ENCODE results near the gene NEU3.
"Not testable (repeated sequence)": the region's sequence is repeated elsewhere in the genome, so short reads cannot be mapped to it uniquely, and the experiment has no call there.

Gene NEU3

GRCh38 chr11:75029836-75030631 is 41.3 kb downstream of the NEU3 start:
- no peak for DNase-seq

DNA sequence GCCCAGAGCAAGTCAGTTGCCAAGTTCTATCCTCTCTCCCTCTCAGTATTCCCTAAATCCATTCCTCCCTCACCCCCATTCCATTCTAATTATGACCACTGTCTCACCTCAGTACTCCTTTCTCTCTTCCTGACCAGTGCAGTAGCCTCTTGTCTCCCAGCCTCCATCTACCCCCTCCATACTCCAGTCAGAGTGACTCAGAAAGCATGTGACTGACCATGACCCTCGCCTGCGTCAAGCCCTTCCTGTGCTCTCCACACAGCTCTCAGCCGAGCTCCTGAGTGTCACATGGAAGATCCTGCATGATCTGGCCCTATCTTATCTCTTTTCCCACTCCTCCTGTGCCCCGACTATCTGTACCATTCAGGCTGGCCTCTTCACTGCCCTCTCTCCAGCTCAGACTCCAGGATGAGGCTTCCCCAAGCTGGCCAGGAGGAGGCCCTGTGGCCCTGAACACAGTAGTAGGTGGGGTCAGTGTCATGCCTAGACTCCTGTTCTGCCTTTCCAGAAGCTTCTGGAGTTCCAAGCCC is 42.6 kb downstream of the NEU3 start:
- peak; percentile 26 for DNase-seq

GRCh38 chr11:75031771-75032549 is 43.2 kb downstream of the NEU3 start:
- DNase-seq: peak; percentile 52

DNA sequence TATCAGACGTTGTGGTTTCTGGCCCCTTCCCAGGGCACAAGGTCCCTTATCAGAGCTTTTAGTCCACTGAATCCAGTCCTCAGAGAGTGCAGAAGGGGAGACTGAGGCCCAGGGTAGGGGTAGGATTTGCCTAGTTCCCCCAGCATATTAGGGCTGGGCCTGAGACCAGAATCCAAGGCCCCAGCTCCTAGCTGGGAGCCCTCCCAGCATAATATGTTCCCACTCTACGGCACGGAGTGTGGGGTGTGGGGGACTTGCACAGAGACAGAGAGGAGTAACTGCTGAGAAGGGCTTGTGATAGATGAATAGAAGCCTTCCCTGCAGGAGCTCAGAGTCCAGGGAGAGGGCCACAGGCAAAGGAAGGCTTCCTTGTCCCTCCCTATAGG is 43.8 kb downstream of the NEU3 start:
- DNase-seq: no peak

DNA sequence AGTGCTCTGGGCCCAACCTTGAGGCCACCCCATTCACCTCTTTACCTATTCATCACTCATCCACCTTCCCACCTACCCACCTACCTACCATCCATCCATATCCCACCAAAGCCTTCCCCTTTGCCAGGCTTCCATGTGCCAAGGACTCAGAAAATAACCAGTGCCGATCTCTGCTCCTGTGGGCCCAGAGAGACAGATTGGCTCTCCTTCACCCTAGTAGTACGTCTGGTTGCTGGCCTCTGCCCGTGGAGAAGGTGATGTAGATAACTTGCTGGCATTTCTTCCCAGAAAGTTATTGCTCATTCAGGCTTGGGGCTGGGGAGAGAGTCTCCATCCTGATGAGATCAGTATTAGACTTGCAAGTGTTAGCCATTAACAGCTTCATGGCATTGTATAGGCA is 45.2 kb downstream of the NEU3 start:
- DNase-seq: no peak

- no peak for DNase-seq
Observed at GRCh38 chr11:75035256-75035655, 46.5 kb downstream of the NEU3 start.

DNA sequence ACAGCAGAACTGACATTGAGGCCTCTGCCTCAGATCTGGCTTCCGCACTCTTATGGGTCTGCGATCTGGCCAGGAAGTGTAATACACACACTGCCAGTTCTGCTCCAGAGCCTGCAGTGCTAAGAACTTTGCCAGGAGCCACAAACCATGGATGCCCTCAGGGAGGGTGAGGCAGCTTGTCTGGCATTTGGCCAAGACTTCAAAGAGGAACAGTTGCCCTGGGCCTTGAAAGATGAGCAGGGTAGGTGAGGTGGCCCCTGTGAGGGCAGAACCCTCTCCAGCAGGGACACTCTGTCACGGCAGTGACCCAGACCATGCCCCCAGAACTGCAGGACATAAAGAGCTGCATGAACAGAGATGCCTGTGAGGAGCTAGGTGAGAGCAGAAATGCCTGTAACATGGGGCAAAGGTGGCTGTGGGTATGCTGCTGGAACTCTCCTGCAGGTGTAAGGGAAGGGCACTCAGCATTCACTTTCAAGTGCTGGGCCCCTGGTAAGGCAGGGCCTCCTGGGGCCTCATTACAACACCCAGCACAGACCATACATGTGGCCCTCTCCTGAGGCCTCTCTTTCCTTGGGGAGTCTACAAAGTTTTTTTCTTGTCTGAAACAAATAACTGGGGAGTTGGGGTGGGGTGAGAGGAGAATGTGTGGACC is 47.3 kb downstream of the NEU3 start:
- no peak for DNase-seq

- DNase-seq: no peak
Observed at GRCh38 chr11:75040167-75040770, 51.5 kb downstream of the NEU3 start.

GRCh38 chr11:75041263-75041662 is 52.5 kb downstream of the NEU3 start:
- DNase-seq: no peak

DNA sequence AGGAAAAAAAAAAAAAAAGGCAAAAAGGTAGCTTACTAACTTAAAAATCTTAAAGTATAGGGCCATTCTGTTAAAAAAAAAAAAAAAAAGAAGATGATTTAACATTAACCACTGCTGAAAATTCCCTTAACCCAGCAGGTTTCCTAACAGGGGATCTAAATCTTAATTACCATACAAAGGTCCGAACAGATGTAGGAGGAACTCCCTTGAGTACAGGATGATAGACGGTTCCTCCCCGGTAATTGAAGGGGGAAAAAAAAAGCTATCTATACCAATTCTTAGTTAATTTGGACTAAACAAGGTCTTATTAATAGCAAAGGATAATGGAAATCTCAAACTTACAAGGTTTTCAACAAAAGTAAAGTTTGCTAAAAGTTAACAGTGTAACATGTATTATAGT is 53.1 kb downstream of the NEU3 start:
- DNase-seq: not testable (repeated sequence)

GRCh38 chr11:75044381-75045170 is 55.8 kb downstream of the NEU3 start:
- DNase-seq: not testable (repeated sequence)

DNA sequence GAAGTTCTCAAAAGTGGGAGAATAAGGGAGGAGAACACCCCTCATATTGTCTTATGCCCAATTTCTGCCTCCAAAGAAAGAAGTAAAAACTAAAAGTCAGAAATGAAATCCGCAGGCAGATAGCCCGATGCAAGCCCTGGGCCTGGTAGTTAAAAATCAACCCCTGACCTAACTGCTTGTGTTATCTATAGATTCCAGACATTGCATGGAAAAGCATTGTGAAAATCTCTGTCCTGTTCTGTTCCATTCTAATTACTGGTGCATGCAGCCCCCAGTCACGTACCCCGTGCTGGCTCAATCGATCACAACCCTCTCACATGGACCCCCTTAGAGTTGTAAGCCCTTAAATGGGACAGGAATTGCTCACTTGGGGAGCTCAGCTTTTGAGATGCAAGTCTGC is 57.9 kb downstream of the NEU3 start:
- DNase-seq: not testable (repeated sequence)

- no peak for DNase-seq
Observed at GRCh38 chr11:75047191-75047590, 58.5 kb downstream of the NEU3 start.

DNA sequence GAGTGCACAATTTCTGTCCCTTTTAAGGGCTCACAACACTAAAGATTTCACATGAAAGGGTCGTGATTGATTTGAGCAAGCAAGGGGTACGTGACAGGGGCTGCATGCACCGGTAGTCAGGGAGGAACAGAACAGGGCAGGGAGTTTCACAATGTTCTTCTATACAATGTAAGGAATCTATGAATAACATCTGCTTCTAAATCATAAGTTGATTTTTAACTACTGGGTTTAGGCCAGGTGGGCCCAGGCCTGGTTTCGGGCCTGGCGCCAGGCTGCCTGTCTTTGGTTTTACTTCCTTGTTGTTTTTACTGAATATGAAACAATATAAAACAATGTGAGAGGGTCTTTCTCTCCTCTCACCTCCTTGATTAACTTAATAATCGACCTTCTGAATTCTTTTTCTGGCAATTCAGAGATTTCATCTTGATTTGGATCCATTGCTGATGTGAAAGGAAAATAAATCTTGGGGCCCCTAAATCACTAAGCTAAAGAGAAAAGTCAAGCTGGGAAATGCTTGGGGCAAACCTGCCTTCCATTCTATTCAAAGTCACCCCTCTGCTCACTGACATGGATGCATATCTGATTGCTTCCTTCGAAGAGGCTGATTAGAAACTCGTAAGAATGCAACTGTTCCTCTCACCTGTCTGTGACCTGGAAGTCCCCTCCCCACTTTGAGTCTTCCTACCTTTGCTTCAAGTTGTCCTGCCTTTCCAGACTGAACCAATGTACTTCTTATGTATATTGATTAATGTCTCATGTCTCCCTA is 61.0 kb downstream of the NEU3 start:
- not testable (repeated sequence) for DNase-seq

- DNase-seq: no peak
Observed at GRCh38 chr11:75050516-75050915, 61.8 kb downstream of the NEU3 start.

DNA sequence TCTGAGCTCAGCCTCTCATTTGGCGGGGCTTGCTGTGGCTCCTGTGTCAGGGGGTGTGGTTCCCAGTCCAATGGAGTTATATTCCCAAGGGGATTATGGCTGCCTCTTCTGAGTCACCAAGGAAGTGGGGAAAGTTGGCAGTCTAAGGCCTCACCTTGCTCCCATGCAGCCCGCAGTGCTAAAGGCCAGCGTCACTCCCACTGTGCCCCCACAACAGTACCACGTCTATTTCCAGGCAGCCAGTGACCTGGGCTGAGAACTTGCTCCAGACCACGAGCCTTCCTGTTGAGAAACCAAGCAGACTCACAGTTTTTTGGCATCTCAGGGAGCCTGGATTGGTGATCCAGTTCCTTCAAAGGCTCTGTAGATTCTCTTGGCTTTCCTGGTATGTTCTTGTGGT is 62.3 kb downstream of the NEU3 start:
- DNase-seq: no peak

- DNase-seq: no peak
Observed at GRCh38 chr11:75052457-75052856, 63.7 kb downstream of the NEU3 start.

GRCh38 chr11:75055511-75055910 is 66.8 kb downstream of the NEU3 start:
- no peak for DNase-seq

DNA sequence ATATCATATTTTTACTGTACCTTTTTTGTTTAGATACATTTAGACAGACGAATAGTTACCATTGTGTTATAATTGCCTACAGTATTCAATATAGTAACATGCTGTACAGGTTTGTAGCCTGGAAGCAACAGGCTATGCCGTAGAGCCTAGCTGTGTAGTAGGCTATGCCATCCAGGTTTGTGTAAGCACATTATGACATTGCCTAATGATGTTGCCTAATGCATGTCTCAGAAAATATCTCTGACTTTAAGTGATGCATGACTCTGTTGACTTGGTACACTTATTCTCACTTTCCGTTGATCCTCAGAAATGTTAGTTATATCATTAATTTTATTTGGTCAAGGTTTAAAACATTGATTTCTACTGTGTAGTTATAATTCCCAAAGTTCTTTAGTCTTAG is 68.1 kb downstream of the NEU3 start:
- DNase-seq: no peak

GRCh38 chr11:75059299-75059698 is 70.6 kb downstream of the NEU3 start:
- no peak for DNase-seq

DNA sequence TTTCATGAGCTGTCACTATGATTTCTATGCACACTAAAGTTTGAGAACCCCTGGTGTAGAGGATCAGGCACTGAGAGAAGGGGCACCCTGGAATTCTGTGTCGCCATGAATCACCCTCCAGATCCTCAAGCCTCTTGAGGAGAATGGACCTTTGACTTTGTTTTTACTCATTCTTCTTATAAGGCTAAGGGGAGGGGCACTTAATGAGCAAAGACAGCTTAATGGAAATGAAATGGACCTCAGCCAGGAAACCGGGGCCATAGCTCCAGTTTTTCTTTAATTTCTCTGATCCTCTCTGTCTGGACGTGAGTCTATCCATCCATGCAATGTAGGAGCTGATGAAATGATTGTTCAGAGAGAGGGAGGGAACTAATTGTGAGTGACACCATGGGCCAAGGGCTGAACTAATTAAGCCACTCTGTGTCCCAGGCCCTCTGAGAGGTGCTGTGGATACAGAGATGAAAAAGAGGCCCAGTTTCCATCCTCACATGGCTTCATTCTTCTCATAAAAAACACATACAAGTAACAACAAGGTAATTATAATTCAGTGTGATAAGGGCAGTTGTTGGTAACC is 75.1 kb downstream of the NEU3 start:
- no peak for DNase-seq

All from fibroblast of skin of scalp (primary cell).